IgD-negative memory B cell (primary cell): ENCODE data around the gene GPR173. TPM values are rescaled to one million over a fixed set of nuclear protein-coding genes. Genes with fewer than 3 reads are reported as not detected.
A peak's percentile ranks its signal among the peaks of the same experiment; 100 is the strongest.

Experiments
- H3K27ac Mint-ChIP-seq, 3 donors: one replicate each; pipeline ENCODE4 v1.8.0; 2020 to 2022; ENCODE audit warnings: mild to moderate bottlenecking in 3 of 3, mixed read lengths in 3 of 3, moderate library complexity in 1 of 3
- H3K27me3 Mint-ChIP-seq: one replicate; pipeline ENCODE4 v1.8.0; 2021; ENCODE audit warnings: mixed read lengths
- H3K36me3 Mint-ChIP-seq: one replicate; pipeline ENCODE4 v1.8.0; 2020; ENCODE audit warnings: mild to moderate bottlenecking, mixed read lengths
- H3K4me1 Mint-ChIP-seq, 3 donors: one replicate each; pipeline ENCODE4 v1.8.0; 2020 to 2022; ENCODE audit warnings: mixed read lengths in 3 of 3, mild to moderate bottlenecking in 1 of 3
- H3K4me3 Mint-ChIP-seq, 4 donors: one replicate each; pipeline ENCODE4 v1.8.0; 2020 to 2022; ENCODE audit warnings: mild to moderate bottlenecking in 4 of 4, mixed read lengths in 4 of 4, moderate library complexity in 3 of 4
- H3K9me3 Mint-ChIP-seq, 3 donors: one replicate each; pipeline ENCODE4 v1.8.0; 2020 to 2021; ENCODE audit warnings: mixed read lengths in 3 of 3, mild to moderate bottlenecking in 1 of 3
- polyA plus RNA-seq: library from polyadenylated mRNA; unstranded; fragments of 300-500 nt; fragmentation: Illumina TruSeq; gene quantifications from one replicate; pipeline ENCODE4 v1.2.3, GENCODE V29; 2021

GPR173 gene
- polyA plus RNA-seq, 1 donor from 2014 or later: not detected

GRCh38 chrX:53078943-53079342, 30.4 kb downstream of the GPR173 start:
- Mint-ChIP-seq H3K36me3 (no peaks in the 10 kb centered on the region), H3K27ac (no peak overlapping the region), H3K4me3 (no peak overlapping the region), H3K9me3 (no peaks in the 10 kb centered on the region), H3K4me1 (peaks cover 0 to 10% (median 10%) of the 10 kb centered on the region in 3 donors), H3K27me3 (no peaks in the 10 kb centered on the region)

DNA sequence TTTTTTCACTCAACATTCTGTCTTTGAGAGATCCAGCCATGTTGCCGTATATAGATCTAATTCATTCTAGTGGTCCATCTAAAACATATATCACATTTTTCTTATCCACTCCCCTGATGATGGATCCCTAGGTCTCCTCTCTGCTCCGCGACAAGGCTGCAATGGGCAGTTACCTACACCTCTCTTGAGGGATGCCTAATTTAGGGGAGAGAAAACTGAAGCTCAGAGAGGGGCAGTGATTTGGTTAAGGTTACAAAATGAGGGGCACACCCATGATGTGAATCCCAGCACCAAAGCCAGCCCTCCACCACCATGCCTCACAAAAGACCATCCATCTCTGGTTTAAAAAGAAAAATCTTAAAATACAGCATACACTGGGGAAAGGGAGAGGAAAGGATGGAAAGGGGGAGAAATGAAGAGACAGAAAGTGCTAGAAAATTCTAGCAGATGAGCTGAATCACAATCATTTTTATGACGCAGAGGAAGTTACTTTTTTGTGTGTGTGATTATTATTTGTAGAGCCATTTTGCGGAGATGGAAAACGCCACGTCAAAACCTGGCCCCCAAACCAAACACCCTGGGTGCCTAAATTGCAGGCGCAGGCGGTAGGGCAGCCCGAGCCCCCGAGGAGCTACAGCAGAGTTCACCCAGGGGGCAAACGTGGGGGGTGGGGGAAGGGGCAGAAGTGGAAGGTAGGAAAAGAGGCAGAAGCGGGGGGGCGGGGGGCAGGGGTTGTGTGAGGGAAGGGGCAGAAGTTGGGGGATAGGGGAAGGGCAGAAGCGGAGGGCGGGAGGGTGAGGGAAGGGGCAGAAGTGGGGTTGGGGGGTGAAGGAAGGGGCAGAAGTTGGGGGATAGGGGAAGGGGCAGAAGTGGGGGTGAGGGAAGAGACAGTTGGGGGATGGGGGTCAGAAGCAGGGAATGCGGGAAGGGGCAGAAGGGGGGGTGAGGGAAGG, 32.3 kb downstream of the GPR173 start:
- Mint-ChIP-seq H3K4me1 (peaks cover 0 to 18% (median 15%) of the 10 kb centered on the region in 3 donors), H3K4me3 (peak overlapping the region; percentile 78 to 94 (median 85)), H3K36me3 (no peaks in the 10 kb centered on the region), H3K9me3 (no peaks in the 10 kb centered on the region), H3K27me3 (no peaks in the 10 kb centered on the region), H3K27ac (peak overlapping the region; percentile 91 to 96 (median 95))

DNA sequence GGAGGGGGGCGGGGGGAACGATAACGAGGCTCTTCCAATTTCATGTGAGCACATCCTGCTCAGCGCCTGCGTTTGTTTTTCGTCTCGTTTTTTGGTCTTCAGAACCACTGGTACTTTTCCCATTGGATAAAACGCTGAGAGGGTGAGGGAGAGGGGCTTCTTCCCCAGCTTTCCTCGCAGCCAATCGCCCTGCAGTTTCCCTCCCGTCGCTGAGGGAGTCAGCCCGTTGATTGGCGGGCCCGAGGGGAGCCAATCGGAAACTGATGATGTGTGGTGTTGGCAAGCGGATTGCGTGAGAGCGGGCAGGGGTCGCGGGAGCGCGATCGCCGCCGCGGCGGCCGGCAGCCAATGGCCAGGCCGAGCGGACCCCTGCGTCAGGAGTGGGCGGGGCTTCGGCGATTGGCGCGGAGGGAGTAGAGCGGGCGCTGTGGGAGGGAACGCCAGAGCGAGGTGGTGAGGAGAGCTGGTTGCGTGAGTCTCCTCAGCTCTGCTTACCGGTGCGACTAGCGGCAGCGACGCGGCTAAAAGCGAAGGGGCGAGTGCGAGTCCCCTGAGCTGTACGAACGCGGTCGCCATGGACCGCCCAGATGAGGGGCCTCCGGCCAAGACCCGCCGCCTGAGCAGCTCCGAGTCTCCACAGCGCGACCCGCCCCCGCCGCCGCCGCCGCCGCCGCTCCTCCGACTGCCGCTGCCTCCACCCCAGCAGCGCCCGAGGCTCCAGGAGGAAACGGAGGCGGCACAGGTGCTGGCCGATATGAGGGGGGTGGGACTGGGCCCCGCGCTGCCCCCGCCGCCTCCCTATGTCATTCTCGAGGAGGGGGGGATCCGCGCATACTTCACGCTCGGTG, 33.6 kb downstream of the GPR173 start, which contains the start of gene TSPYL2:
Gene TSPYL2 (plus strand): TSS at position 443 of the 848 bp plus-strand sequence. CDS start 132 bp downstream, at position 575.
- peaks cover 0 to 19% (median 17%) of the 10 kb centered on the region in 3 donors for H3K4me1 Mint-ChIP-seq

GRCh38 chrX:53082773-53083616, 34.4 kb downstream of the GPR173 start:
- peaks cover 0 to 19% (median 17%) of the 10 kb centered on the region in 3 donors for H3K4me1 Mint-ChIP-seq
- no peaks in the 10 kb centered on the region for H3K9me3 Mint-ChIP-seq
- peak overlapping the region; percentile 86 to 97 (median 90) for H3K4me3 Mint-ChIP-seq
- H3K36me3 Mint-ChIP-seq: no peaks in the 10 kb centered on the region
- no peaks in the 10 kb centered on the region for H3K27me3 Mint-ChIP-seq
- peak overlapping the region; percentile 83 to 98 (median 88) for H3K27ac Mint-ChIP-seq

More for the DNA sequence above, 33.6 kb downstream of the GPR173 start, which contains the start of gene TSPYL2:
- H3K27ac Mint-ChIP-seq: peak within 1 kb of the TSS; percentile 91 to 98 (median 96)
- H3K9me3 Mint-ChIP-seq: no peaks in the 10 kb centered on the region
- no peaks in the 10 kb centered on the region for H3K36me3 Mint-ChIP-seq
- no peaks in the 10 kb centered on the region for H3K27me3 Mint-ChIP-seq
- peak within 1 kb of the TSS; percentile 86 to 97 (median 90) for H3K4me3 Mint-ChIP-seq

DNA sequence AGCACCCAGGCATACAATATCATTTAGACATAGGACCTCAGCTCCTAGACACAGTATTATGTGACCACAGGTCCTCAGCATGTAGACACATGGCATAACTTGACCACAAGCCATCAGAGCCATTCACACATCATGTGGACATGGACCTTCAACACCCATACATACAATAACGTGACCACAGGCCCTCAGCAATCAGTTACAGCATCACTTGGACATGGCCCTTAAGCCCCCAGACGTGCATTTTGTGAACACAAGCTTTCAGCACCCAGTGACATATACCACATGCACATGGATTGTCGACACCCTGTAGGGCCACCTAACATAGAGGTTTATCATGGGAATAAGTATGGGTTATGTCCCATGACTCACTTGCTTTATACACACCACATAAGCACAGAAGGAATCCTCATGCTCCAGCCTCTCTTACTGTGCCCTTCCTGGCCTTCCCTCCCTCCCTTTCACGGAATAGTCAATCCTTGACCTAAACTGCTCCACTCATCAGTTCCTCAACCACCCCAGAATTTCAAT, 35.5 kb downstream of the GPR173 start:
- Mint-ChIP-seq H3K4me1 (peaks cover 7 to 22% (median 22%) of the 10 kb centered on the region in 3 donors), H3K27ac (peak overlapping the region in 1 of 3 donors; percentile 46), H3K4me3 (peak overlapping the region in 1 of 4 donors; percentile 77), H3K36me3 (no peaks in the 10 kb centered on the region), H3K27me3 (peaks cover 2% of the 10 kb centered on the region), H3K9me3 (no peaks in the 10 kb centered on the region)

GRCh38 chrX:53084863-53085262, 36.3 kb downstream of the GPR173 start:
- peaks cover 2% of the 10 kb centered on the region for H3K27me3 Mint-ChIP-seq
- no peaks in the 10 kb centered on the region for H3K9me3 Mint-ChIP-seq
- peak overlapping the region in 1 of 4 donors; percentile 15 for H3K4me3 Mint-ChIP-seq
- H3K27ac Mint-ChIP-seq: peak overlapping the region in 1 of 3 donors; percentile 27
- no peaks in the 10 kb centered on the region for H3K36me3 Mint-ChIP-seq
- H3K4me1 Mint-ChIP-seq: peaks cover 12 to 24% (median 22%) of the 10 kb centered on the region in 3 donors

DNA sequence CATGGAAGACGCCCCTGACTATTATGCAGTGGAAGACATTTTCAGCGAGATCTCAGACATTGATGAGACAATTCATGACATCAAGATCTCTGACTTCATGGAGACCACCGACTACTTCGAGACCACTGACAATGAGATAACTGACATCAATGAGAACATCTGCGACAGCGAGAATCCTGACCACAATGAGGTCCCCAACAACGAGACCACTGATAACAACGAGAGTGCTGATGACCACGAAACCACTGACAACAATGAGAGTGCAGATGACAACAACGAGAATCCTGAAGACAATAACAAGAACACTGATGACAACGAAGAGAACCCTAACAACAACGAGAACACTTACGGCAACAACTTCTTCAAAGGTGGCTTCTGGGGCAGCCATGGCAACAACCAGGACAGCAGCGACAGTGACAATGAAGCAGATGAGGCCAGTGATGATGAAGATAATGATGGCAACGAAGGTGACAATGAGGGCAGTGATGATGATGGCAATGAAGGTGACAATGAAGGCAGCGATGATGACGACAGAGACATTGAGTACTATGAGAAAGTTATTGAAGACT, 37.2 kb downstream of the GPR173 start:
- Mint-ChIP-seq H3K36me3 (no peaks in the 10 kb centered on the region), H3K27me3 (peaks cover 2% of the 10 kb centered on the region), H3K4me3 (peak overlapping the region in 1 of 4 donors; percentile 15), H3K4me1 (peaks cover 12 to 24% (median 21%) of the 10 kb centered on the region in 3 donors), H3K27ac (peak overlapping the region in 2 of 3 donors; percentile 1 to 50), H3K9me3 (no peaks in the 10 kb centered on the region)

DNA sequence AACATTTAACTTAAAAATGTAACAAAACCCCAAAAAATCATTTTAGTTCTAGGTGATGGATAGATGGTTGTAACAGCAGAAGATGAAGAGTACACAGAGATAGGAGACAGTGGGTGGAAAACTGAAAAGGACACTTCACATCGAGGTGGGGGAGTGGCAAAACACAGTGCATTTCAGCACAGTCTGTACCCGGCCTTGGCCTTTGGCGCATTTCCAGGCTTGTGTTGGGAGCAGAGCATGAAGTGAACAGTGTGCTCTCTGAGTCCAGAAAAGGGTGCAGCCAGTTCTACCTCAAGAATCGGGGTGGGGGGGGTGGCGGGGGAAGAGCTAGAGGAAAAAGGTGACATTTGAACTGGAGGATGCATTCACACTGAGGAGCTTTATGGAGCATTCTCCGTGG, 37.9 kb downstream of the GPR173 start:
- Mint-ChIP-seq H3K36me3 (no peaks in the 10 kb centered on the region), H3K9me3 (no peaks in the 10 kb centered on the region), H3K4me1 (peaks cover 12 to 24% (median 19%) of the 10 kb centered on the region in 3 donors), H3K27me3 (peaks cover 2% of the 10 kb centered on the region), H3K27ac (no peak overlapping the region), H3K4me3 (peak overlapping the region in 1 of 4 donors; percentile 47)

DNA sequence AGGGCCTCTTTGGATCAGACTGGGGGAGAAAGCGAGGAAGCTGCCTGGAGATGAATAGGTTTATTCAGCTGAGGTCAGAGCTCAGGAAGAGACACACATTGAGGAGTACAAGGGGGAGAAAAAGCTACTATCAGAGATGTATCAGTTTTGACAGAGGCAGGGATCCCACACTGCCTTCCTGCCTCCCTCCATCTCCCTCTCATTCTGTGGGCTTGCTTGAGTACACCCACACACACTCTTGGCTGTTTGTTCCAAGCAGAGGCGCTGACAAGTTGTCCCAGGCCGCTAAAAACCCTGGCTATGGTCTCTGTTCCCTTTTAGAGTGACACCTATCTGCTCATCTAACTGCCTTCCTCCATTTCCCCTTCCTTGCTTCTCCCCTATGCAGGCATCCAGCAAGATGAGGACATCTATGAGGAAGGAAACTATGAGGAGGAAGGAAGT, 38.8 kb downstream of the GPR173 start:
- peaks cover 2% of the 10 kb centered on the region for H3K27me3 Mint-ChIP-seq
- peak overlapping the region in 2 of 4 donors; percentile 7 to 20 for H3K4me3 Mint-ChIP-seq
- no peaks in the 10 kb centered on the region for H3K9me3 Mint-ChIP-seq
- H3K4me1 Mint-ChIP-seq: peaks cover 12 to 24% (median 19%) of the 10 kb centered on the region in 3 donors
- H3K27ac Mint-ChIP-seq: peak overlapping the region in 2 of 3 donors; percentile 41 to 92
- H3K36me3 Mint-ChIP-seq: no peaks in the 10 kb centered on the region

GRCh38 chrX:53088136-53088974, 39.8 kb downstream of the GPR173 start:
- peak overlapping the region; percentile 75 to 92 (median 85) for H3K27ac Mint-ChIP-seq
- H3K27me3 Mint-ChIP-seq: peaks cover 2% of the 10 kb centered on the region
- peaks cover 12 to 19% (median 19%) of the 10 kb centered on the region in 3 donors for H3K4me1 Mint-ChIP-seq
- no peaks in the 10 kb centered on the region for H3K36me3 Mint-ChIP-seq
- peak overlapping the region; percentile 86 to 95 (median 94) for H3K4me3 Mint-ChIP-seq
- no peaks in the 10 kb centered on the region for H3K9me3 Mint-ChIP-seq

DNA sequence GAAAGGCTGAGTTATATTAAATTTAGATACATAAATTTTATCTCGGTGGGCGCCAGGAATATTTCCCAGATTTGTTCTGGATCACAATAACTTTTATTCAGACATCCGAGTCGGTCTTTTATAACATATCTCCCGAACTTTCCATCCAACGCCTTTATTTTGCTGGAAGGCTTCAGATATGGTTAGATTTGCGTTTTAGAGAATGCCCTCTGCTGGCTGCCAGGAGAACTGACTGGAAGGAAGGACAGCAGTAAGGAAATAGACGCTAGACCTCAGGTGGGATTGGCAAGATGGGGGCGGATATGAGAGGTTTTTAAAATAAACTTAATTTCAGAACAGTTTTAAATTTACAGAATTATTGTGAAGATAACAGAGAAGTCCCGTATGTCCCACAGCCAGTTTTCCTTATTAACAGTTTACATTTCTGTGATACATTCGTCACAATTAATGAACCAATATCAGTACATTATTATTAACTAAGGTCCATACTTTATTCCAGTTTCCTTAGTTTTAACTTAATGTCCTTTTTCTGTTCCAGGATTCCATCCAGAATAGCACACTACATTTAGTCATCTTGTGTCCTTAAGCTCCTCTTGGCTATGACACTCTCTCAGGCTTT, 40.7 kb downstream of the GPR173 start:
- peaks cover 11 to 18% (median 12%) of the 10 kb centered on the region in 3 donors for H3K4me1 Mint-ChIP-seq

DNA sequence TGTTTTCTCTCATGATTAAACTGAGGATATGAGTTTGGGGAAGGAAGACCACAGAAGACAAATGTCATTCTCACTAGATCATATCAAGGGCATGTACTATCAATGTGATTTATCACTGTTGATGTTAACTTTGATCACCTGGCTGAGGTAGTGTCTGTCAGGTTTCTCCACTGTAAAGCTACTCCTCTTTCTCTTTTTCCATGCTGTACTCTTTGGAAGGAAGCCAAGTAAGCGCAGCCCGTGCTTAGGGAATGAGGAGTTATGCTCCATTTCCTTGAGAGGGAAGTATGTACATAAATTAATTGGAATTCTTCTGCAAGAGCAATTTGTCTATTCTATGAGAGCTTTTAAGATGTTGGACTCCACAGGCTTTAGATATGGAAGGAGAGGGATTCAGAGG, 41.3 kb downstream of the GPR173 start:
- Mint-ChIP-seq H3K4me1 (peaks cover 12 to 18% (median 14%) of the 10 kb centered on the region in 3 donors), H3K27ac (no peak overlapping the region), H3K4me3 (peak overlapping the region in 1 of 4 donors; percentile 94), H3K36me3 (no peaks in the 10 kb centered on the region), H3K27me3 (peaks cover 2% of the 10 kb centered on the region), H3K9me3 (no peaks in the 10 kb centered on the region)

More for the DNA sequence above, 40.7 kb downstream of the GPR173 start:
- Mint-ChIP-seq H3K27me3 (peaks cover 2% of the 10 kb centered on the region), H3K9me3 (no peaks in the 10 kb centered on the region), H3K27ac (peak overlapping the region; percentile 75 to 92 (median 85)), H3K36me3 (no peaks in the 10 kb centered on the region), H3K4me3 (peak overlapping the region; percentile 86 to 95 (median 94))
